Suprapubic skin (tissue), 4 donors: Measurements from ENCODE around the gene ZCCHC24. TPM values are rescaled to one million over a fixed set of nuclear protein-coding genes. Genes with fewer than 3 reads are reported as not detected.
A peak's percentile ranks its signal among the peaks of the same experiment; 100 is the strongest.

Experiments used
- DNase-seq, 2 donors: peaks; one replicate each; pipeline ENCODE4 v3.0.0-alpha.2; 2019; ENCODE audit warnings: low spot score in 2 of 2
- H3K27ac ChIP-seq: fragments of 200-600 bp; sonication (generic); one replicate; pipeline ENCODE4 v1.5.1; 2019
- H3K27me3 ChIP-seq: fragments of 200-600 bp; sonication (generic); one replicate; pipeline ENCODE4 v1.5.1; 2019
- H3K36me3 ChIP-seq: fragments of 200-600 bp; sonication (generic); one replicate; pipeline ENCODE4 v1.5.1; 2019
- H3K4me1 ChIP-seq: fragments of 200-600 bp; sonication (generic); one replicate; pipeline ENCODE4 v1.5.1; 2019
- H3K4me3 ChIP-seq: fragments of 200-600 bp; sonication (generic); one replicate; pipeline ENCODE4 v1.5.1; 2019; ENCODE audit warnings: mild to moderate bottlenecking
- H3K9me3 ChIP-seq: fragments of 200-600 bp; sonication (generic); one replicate; pipeline ENCODE4 v1.5.1; 2019
- EP300 ChIP-seq: sonication (generic); formaldehyde crosslinking; IDR thresholded peaks from one replicate; pipeline ENCODE4 v1.6.1; 2017; ENCODE audit warnings: antibody characterized with exemption
- POLR2A ChIP-seq, 2 donors: fragments of 450-650 bp; IDR thresholded peaks; one replicate each; pipeline ENCODE4 v1.6.1; 2017; ENCODE audit warnings: antibody characterized with exemption in 2 of 2, mild to moderate bottlenecking in 2 of 2, moderate library complexity in 2 of 2
- POLR2AphosphoS5 ChIP-seq, 3 donors: sonication (generic); formaldehyde crosslinking; IDR thresholded peaks; one replicate each; pipeline ENCODE4 v1.6.1; 2017; ENCODE audit warnings: antibody characterized with exemption in 3 of 3
- WGBS: methylation state at CpG from one replicate; pipeline ENCODE4 v1.1.5; 2018; 5-methylcytosine and 5-hydroxymethylcytosine counted together
- total RNA-seq, 4 donors: library from RNA; depleted of rRNA; stranded (reverse); fragments of >200 nt; gene quantifications; one replicate each; pipeline ENCODE4 v1.1.0, GENCODE V29; 2016
- TF ChIP-seq, protein P1 (sequence below), 2 donors: fragments of 200-600 bp in 1 of 2; fragments of 450-650 bp in 1 of 2; sonication (generic) in 1 of 2; IDR thresholded peaks; one replicate each; pipeline ENCODE4 v1.5.1; 2016 to 2019; ENCODE audit warnings: antibody characterized with exemption in 2 of 2, mild to moderate bottlenecking in 1 of 2, moderate library complexity in 1 of 2

The ZCCHC24 gene
- 10 to 100 TPM in 2 of 4 donors, 1 to 10 TPM in 2; 8.9 to 17.3 (median 12.8) TPM for total RNA-seq

DNA sequence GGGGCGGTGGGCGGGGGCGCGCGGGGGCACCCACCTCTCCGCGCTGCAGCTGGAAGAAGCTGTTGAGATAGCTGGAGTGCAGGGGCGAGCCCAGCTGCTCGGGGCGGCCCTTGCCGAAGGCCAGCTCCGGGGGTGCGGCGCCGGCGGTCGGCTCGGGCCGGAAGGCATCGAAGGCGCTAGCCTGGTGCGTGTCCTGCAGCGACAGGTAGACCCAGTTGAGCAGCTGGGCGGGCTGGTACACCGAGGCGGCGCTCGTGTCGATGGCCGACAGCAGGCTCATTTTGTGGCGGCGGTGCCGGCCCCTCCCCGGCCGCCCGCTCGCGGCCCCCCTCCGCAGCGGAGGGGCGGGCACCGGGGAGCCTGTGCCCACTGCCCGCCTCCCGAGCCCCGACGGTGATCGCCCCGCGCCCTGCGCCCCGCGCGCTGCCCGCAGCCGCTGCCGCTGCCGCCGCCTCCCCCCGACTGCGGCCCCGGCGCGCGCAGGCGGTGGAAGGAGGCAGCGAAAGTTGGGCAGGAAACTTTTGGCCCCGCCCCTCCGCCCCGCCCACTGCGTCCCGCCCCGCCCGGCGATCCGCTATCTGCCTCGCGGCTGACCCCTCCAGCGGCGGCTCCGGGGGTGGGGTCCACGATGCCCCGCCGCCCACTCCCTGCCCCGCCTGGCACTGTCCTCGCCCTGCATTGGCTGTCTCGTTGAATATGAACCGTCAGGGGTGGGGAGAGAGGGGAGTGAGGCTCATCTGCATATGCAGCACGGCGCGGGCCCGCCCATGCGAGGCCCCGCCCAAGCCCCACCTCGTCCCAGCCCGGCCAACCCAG lies at the start of gene ZCCHC24:
Gene ZCCHC24, minus strand, starts transcription at position 464 of the 816 bp plus-strand sequence. Its CDS starts 184 bp downstream, at position 280.
- Histone ChIP-seq H3K27me3 (no peaks in the 10 kb centered on the region), H3K4me1 (peaks cover 57% of the 10 kb centered on the region), H3K4me3 (peak within 1 kb of the TSS; percentile 93), H3K9me3 (no peaks in the 10 kb centered on the region), H3K27ac (peak within 1 kb of the TSS; percentile 95), H3K36me3 (no peaks in the 10 kb centered on the region)
- no peak for TF ChIP-seq EP300
- peak in 2 of 3 donors; percentile 8 to 65 for TF ChIP-seq POLR2AphosphoS5 (IDR thresholded peaks at IDR 0.05)
- TF ChIP-seq POLR2A (IDR thresholded peaks at IDR 0.05): peak; percentile 69 to 86
- TF ChIP-seq, protein P1, sequence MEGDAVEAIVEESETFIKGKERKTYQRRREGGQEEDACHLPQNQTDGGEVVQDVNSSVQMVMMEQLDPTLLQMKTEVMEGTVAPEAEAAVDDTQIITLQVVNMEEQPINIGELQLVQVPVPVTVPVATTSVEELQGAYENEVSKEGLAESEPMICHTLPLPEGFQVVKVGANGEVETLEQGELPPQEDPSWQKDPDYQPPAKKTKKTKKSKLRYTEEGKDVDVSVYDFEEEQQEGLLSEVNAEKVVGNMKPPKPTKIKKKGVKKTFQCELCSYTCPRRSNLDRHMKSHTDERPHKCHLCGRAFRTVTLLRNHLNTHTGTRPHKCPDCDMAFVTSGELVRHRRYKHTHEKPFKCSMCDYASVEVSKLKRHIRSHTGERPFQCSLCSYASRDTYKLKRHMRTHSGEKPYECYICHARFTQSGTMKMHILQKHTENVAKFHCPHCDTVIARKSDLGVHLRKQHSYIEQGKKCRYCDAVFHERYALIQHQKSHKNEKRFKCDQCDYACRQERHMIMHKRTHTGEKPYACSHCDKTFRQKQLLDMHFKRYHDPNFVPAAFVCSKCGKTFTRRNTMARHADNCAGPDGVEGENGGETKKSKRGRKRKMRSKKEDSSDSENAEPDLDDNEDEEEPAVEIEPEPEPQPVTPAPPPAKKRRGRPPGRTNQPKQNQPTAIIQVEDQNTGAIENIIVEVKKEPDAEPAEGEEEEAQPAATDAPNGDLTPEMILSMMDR (IDR thresholded peaks at IDR 0.05): no peak
- WGBS: under 1% methylated on average over 19 of the region's 95 CpGs
- DNase-seq: peak; percentile 99

DNA sequence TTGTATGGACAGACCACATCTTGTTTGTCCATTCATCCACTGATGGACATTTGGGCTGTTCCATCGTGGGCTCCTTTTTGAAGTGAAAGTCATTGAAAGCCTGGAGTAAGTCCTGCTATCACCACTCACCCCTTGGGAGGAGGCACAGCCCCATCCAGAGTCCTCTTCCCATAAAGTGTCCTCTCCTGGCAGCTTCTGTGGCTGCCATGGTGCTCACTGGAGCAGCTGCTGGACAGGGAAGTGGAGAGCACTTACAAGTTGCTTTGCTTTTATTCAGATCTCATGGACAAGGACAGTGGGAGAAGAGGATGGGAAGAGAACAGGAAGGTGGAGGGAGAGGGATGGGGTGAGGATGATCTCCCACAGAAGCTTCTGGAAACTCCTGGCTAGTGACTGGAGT lies 48.4 kb upstream of the ZCCHC24 start:
- Histone ChIP-seq H3K9me3 (no peaks in the 10 kb centered on the region), H3K4me1 (peaks cover 10% of the 10 kb centered on the region), H3K27ac (no peak overlapping the region), H3K4me3 (no peak overlapping the region), H3K36me3 (no peaks in the 10 kb centered on the region), H3K27me3 (peaks cover 3% of the 10 kb centered on the region)
- TF ChIP-seq POLR2AphosphoS5 (IDR thresholded peaks at IDR 0.05) (no peak), POLR2A (IDR thresholded peaks at IDR 0.05) (no peak), EP300 (no peak)
- TF ChIP-seq, protein P1 (IDR thresholded peaks at IDR 0.05): no peak
- DNase-seq: no peak
- whole genome bisulfite sequencing: 74% methylated on average over 1 of the region's 1 CpG

DNA sequence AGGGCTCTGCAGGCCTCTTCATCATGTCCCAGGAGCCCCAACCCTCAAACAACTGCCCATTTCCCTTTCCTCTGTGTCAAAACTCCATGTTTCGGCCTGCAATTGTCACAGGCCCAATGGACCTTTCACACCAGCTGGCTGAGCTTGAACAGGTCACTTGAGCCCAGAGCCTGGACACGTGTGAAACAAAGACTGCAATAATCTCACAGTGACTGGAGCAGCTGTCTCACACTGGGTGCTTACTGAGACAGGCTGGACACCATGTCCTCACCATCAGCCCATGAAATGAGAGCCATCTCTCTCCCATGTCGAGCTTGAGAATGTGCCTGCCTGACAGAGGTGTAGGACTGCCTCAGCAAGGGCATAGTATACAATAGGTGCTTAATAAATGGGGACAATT lies 47.4 kb upstream of the ZCCHC24 start:
- H3K4me3 ChIP-seq: no peak overlapping the region
- peaks cover under 1% of the 10 kb centered on the region for H3K27me3 ChIP-seq
- TF ChIP-seq, protein P1 (IDR thresholded peaks at IDR 0.05): no peak
- TF ChIP-seq POLR2AphosphoS5 (IDR thresholded peaks at IDR 0.05): no peak
- no peak for TF ChIP-seq EP300
- TF ChIP-seq POLR2A (IDR thresholded peaks at IDR 0.05): no peak
- no peak for DNase-seq
- no peaks in the 10 kb centered on the region for H3K36me3 ChIP-seq
- H3K9me3 ChIP-seq: no peaks in the 10 kb centered on the region
- WGBS: 80% methylated on average over 3 of the region's 3 CpGs
- H3K4me1 ChIP-seq: peaks cover 18% of the 10 kb centered on the region
- no peak overlapping the region for H3K27ac ChIP-seq

DNA sequence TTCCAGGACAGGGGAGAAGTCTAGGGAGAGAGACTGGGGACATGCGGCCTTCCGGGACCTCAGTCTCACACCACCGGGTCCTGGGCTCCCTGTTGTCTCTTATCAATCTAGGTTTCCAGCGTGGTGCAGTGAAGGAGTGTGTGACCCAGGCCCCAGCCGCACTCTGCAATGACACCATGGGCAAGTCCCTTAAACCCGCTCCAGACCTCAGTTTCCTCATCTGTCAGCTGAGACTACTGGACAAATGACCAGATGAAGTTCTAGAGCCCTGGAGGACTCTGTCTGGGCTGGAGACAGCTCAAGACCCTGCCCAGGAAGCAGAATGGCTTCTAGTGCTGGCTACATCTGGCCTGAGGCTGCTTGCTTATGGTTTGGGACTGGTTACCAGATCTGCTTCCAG lies 46.8 kb upstream of the ZCCHC24 start:
- DNase-seq: no peak

More for the DNA sequence above, 46.8 kb upstream of the ZCCHC24 start:
- no peaks in the 10 kb centered on the region for H3K36me3 ChIP-seq
- H3K4me1 ChIP-seq: peaks cover 24% of the 10 kb centered on the region
- H3K9me3 ChIP-seq: no peaks in the 10 kb centered on the region
- H3K27me3 ChIP-seq: no peaks in the 10 kb centered on the region
- TF ChIP-seq, protein P1 (IDR thresholded peaks at IDR 0.05): no peak
- TF ChIP-seq POLR2AphosphoS5 (IDR thresholded peaks at IDR 0.05) (no peak), POLR2A (IDR thresholded peaks at IDR 0.05) (no peak), EP300 (no peak)
- WGBS: 94% methylated on average over 3 of the region's 6 CpGs
- no peak overlapping the region for H3K27ac ChIP-seq
- no peak overlapping the region for H3K4me3 ChIP-seq
